HepG2 (cell line): ENCODE measurements around the gene TOR4A. TPM values are rescaled to one million over a fixed set of nuclear protein-coding genes. Genes with fewer than 3 reads are reported as not detected.

Source experiments
- ATAC-seq: fragments of 200-7000 bp; cut with Tn5 transposase; 3 replicates; pipeline ENCODE4 v1.9.1; 2020; ENCODE audit warnings: mild to moderate bottlenecking, moderate library complexity
- BruUV-seq: library from RNA; stranded (reverse); fragments of 400-500 nt; replicated peaks from 2 replicates; lab custom pipeline; 2021; lab: Mats Ljungman, UMichigan
- CTCF ChIA-PET: fragments of 300-600 bp; formaldehyde crosslinking; extraction: SDS; loops from one replicate; lab custom pipeline; 2021; ENCODE audit warnings: low total read pairs, inconsistent platforms, low intra/inter-chr PET ratio; lab: Yijun Ruan, JAX
- POLR2A ChIA-PET: fragments of 350-600 bp; sonication (Branson Sonifier 250); formaldehyde crosslinking; loops from one replicate; lab custom pipeline; 2020; ENCODE audit warnings: antibody characterized with exemption, inconsistent platforms; lab: Yijun Ruan, JAX
- DNase-seq: peaks from one replicate; pipeline ENCODE4 v3.0.0-alpha.2; 2015; ENCODE audit warnings: low spot score
- FAIRE-seq: peaks from 3 replicates; lab custom pipeline; 2011; peaks lifted over from hg19 to GRCh38; lab: Jason Lieb, UNC
- H2AFZ ChIP-seq: one replicate; pipeline ENCODE4 v1.6.1; 2011; ENCODE audit warnings: low read length, inconsistent platforms
- H3K27ac ChIP-seq: fragments of 300-600 bp; 3 replicates; pipeline ENCODE4 v1.8.0; 2011; ENCODE audit warnings: mixed run types, mild to moderate bottlenecking, mixed read lengths, low read length, inconsistent platforms; ENCODE audit not compliant: insufficient read depth; ENCODE audit errors: extremely low read length
- H3K27me3 ChIP-seq, 2 experiments: fragments of 200-600 bp in 1 of 2; 2 replicates in 1 of 2; 3 replicates in 1 of 2; pipeline versions ENCODE4 v1.6.0 to v1.8.0; 2011; ENCODE audit warnings: low read length in 2 of 2, mild to moderate bottlenecking in 2 of 2, moderate library complexity in 2 of 2, inconsistent platforms in 1 of 2; ENCODE audit not compliant: insufficient read depth in 2 of 2, control insufficient read depth in 1 of 2
- H3K36me3 ChIP-seq, 2 experiments: fragments of 200-600 bp in 1 of 2; replicated peaks in 1 of 2; 2 replicates in 1 of 2; 3 replicates in 1 of 2; pipeline versions ENCODE4 v1.5.1 to v1.8.0; 2011; ENCODE audit warnings: low read length in 2 of 2, inconsistent platforms in 1 of 2; ENCODE audit not compliant: insufficient read depth in 2 of 2, control insufficient read depth in 1 of 2
- H3K4me1 ChIP-seq: 2 replicates; pipeline ENCODE4 v1.5.1; 2012; ENCODE audit warnings: low read length, inconsistent platforms; ENCODE audit not compliant: insufficient read depth
- H3K4me2 ChIP-seq: 2 replicates; pipeline ENCODE4 v1.6.0; 2011; ENCODE audit warnings: low read depth, low read length, inconsistent platforms
- H3K4me3 ChIP-seq, 3 experiments: fragments of 200-600 bp in 1 of 3; sonication (generic), shearing (Covaris generic) in 1 of 3; replicated peaks in 1 of 3; 2 replicates each; pipeline ENCODE4 v1.5.1; 2011 to 2016; ENCODE audit warnings: low read length in 3 of 3, inconsistent platforms in 2 of 3, low read depth in 2 of 3, mild to moderate bottlenecking in 2 of 3, control low read depth in 1 of 3, mixed read lengths in 1 of 3; ENCODE audit not compliant: insufficient read depth in 1 of 3
- H3K79me2 ChIP-seq: one replicate; pipeline ENCODE4 v1.6.1; 2011; ENCODE audit warnings: low read length, inconsistent platforms; ENCODE audit not compliant: insufficient read depth
- H3K9ac ChIP-seq: 2 replicates; pipeline ENCODE4 v1.6.0; 2011; ENCODE audit warnings: mild to moderate bottlenecking, low read depth, low read length, inconsistent platforms; ENCODE audit not compliant: insufficient read depth
- H3K9me3 ChIP-seq: 2 replicates; pipeline ENCODE4 v1.5.1; 2012; ENCODE audit warnings: mild to moderate bottlenecking, low read length
- H4K20me1 ChIP-seq: 2 replicates; pipeline ENCODE4 v1.6.0; 2011; ENCODE audit warnings: inconsistent platforms, mild to moderate bottlenecking, low read length, moderate library complexity; ENCODE audit not compliant: insufficient read depth
- ETV6 ChIP-seq: sonication (generic); formaldehyde crosslinking; conservative IDR thresholded peaks from 2 replicates; pipeline ENCODE4 v1.4.0; 2020; ENCODE audit warnings: missing genetic modification reagents
- HNF4A ChIP-seq: sonication (generic); formaldehyde crosslinking; IDR thresholded peaks from 2 replicates; pipeline ENCODE4 v1.4.0; 2020; ENCODE audit warnings: missing genetic modification reagents
- HOXA3 ChIP-seq: sonication (generic); formaldehyde crosslinking; IDR thresholded peaks from 2 replicates; pipeline ENCODE4 v1.5.0; 2020; ENCODE audit warnings: missing genetic modification reagents
- HOXA7 ChIP-seq: sonication (generic); formaldehyde crosslinking; IDR thresholded peaks from 2 replicates; pipeline ENCODE4 v1.8.1; 2022; ENCODE audit warnings: mild to moderate bottlenecking, missing genetic modification reagents, moderate library complexity
- HOXA9 ChIP-seq: sonication (generic); formaldehyde crosslinking; IDR thresholded peaks from 2 replicates; pipeline ENCODE4 v1.8.1; 2022; ENCODE audit warnings: missing genetic modification reagents, mild to moderate bottlenecking, moderate library complexity, borderline replicate concordance
- KDM2A ChIP-seq: sonication (generic); formaldehyde crosslinking; IDR thresholded peaks from 2 replicates; pipeline ENCODE4 v1.4.0; 2020; ENCODE audit warnings: low read depth, missing genetic modification reagents, borderline replicate concordance
- KMT2A ChIP-seq: sonication (generic); formaldehyde crosslinking; IDR thresholded peaks from 2 replicates; pipeline ENCODE4 v1.4.0; 2020; ENCODE audit warnings: missing genetic modification reagents
- MIXL1 ChIP-seq: IDR thresholded peaks from 2 replicates; pipeline ENCODE4 v1.6.1; 2016
- MLLT10 ChIP-seq: sonication (generic); formaldehyde crosslinking; IDR thresholded peaks from 2 replicates; pipeline ENCODE4 v1.4.0; 2020; ENCODE audit warnings: missing genetic modification reagents
- SIX4 ChIP-seq: sonication (generic); formaldehyde crosslinking; IDR thresholded peaks from 2 replicates; pipeline ENCODE4 v1.4.0; 2020; ENCODE audit warnings: missing genetic modification reagents
- SPEN ChIP-seq: sonication (generic); formaldehyde crosslinking; IDR thresholded peaks from 2 replicates; pipeline ENCODE4 v1.5.1; 2020; ENCODE audit warnings: low read depth, mild to moderate bottlenecking, missing genetic modification reagents
- ZBTB42 ChIP-seq: sonication (generic); formaldehyde crosslinking; IDR thresholded peaks from 2 replicates; pipeline ENCODE4 v1.5.0; 2020; ENCODE audit warnings: mild to moderate bottlenecking, missing genetic modification reagents
- ZBTB7A ChIP-seq: sonication (generic); formaldehyde crosslinking; IDR thresholded peaks from 2 replicates; pipeline ENCODE4 v1.8.0; 2022; ENCODE audit warnings: mild to moderate bottlenecking, missing genetic modification reagents
- ZFY ChIP-seq: sonication (generic); formaldehyde crosslinking; IDR thresholded peaks from 2 replicates; pipeline ENCODE4 v1.4.0; 2020; ENCODE audit warnings: missing genetic modification reagents
- ZNF230 ChIP-seq: sonication (generic); formaldehyde crosslinking; IDR thresholded peaks from 2 replicates; pipeline ENCODE4 v1.4.0; 2020; ENCODE audit warnings: mild to moderate bottlenecking, missing genetic modification reagents
- ZNF468 ChIP-seq: sonication (generic); formaldehyde crosslinking; IDR thresholded peaks from 2 replicates; pipeline ENCODE4 v1.8.0; 2022; ENCODE audit warnings: mild to moderate bottlenecking, moderate library complexity, missing genetic modification reagents
- ZNF510 ChIP-seq: sonication (generic); formaldehyde crosslinking; IDR thresholded peaks from 2 replicates; pipeline ENCODE4 v1.4.0; 2020; ENCODE audit warnings: low read depth, mild to moderate bottlenecking, missing genetic modification reagents
- ZNF713 ChIP-seq: sonication (generic); formaldehyde crosslinking; IDR thresholded peaks from 2 replicates; pipeline ENCODE4 v1.4.0; 2020; ENCODE audit warnings: mild to moderate bottlenecking, missing genetic modification reagents
- WGBS: methylation state at CpG from one replicate; pipeline ENCODE4 v1.1.6; 2017; ENCODE audit warnings: low lambda C conversion rate; 5-methylcytosine and 5-hydroxymethylcytosine counted together
- in situ Hi-C: cut with HindIII; loops from 2 replicates; pipeline ENCODE4 v1.10.0; 2017; ENCODE audit warnings: low pct_unique_long_range_greater_than_20kb; ENCODE audit not compliant: extremely low pct_ligation_motif_present
- intact Hi-C: fragments of 100-400 bp; cut with micrococcal nuclease; formaldehyde crosslinking; loops from one replicate; pipeline ENCODE4 v1.10.0; 2022; ENCODE audit not compliant: unreplicated experiment
- polyA plus RNA-seq, 8 experiments: library from polyadenylated mRNA; depleted of rRNA in 3 of 8; stranded (reverse) in 7 of 8; unstranded in 1 of 8; fragments of >200 nt; fragmentation: Illumina TruSeq in 4 of 8; extraction: Trizol in 4 of 8; gene quantifications; 2 replicates each; pipeline versions ENCODE4 v1.2.1 to v1.2.3, GENCODE V29; 2011 to 2016; ENCODE audit warnings: low read depth in 4 of 8, missing spikeins in 1 of 8, mixed read lengths in 1 of 8; ENCODE audit not compliant: insufficient read depth in 1 of 8
- total RNA-seq, 5 experiments: library from RNA; depleted of rRNA; stranded (reverse); fragments of >200 nt; fragmentation: Illumina TruSeq; extraction: Trizol; gene quantifications; 2 replicates each; pipeline ENCODE4 v1.2.3, GENCODE V29; 2016; ENCODE audit warnings: low read depth in 1 of 5
- TF ChIP-seq, protein P1 (sequence below): IDR thresholded peaks from 2 replicates; pipeline ENCODE4 v1.6.1; 2016
- TF ChIP-seq, protein P2 (sequence below): IDR thresholded peaks from 2 replicates; pipeline ENCODE4 v1.6.1; 2016; ENCODE audit warnings: control low read depth
- TF ChIP-seq, protein P3 (sequence below): sonication (generic); formaldehyde crosslinking; conservative IDR thresholded peaks from 2 replicates; pipeline ENCODE4 v1.4.0; 2020; ENCODE audit warnings: missing genetic modification reagents

The TOR4A gene
- total and polyA plus RNA-seq, 2 of the 13 experiments (the other 11 are each of a cell fraction or from before 2014, with no cell fraction given) = 11.1 to 14.2 TPM

DNA sequence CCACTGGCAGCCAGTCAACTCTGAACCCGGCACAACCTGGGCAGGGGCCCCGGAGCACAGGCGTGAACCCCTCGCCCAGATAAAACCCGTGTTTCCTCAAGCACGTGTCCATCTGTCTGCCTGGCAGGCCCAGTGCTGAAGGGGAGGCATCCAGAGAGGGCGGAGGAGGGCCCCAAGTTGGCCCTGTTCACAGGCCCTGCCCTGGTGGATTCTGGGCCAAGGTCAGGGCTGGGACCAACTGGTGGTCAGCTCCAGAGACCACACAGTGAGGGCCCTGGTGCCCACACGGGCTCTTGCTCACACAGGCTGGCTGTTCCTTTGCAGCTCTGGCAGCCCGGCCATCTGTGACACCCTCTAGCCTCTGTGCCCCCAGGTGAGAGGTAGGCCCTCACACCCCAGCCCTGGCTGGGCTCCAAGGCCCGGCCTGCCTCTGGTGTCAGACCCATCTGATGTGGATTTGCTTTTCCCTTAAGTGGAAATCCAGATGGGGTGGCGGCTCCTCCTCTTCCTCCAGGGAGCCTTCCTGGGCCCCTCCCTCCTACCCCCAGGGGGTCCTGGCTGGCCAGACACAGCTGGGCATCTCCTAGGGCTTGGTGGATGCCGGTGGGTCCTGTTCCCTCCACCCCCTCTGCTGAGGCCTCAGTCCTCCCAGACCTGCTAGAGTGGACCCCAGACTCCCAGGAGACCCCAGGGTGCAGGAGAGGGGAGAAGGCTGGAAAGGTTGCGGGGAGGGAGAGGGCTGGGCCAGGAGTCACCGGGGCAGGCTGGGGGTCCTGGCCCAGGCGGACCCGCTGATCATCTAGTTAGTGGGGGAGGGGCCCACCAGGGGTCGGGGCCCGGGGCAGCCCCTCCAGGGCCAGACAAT, 27.0 kb upstream of the TOR4A start:
- DNase-seq (no peak), ATAC-seq (peak; percentile 12), FAIRE-seq (no peak)
- Histone ChIP-seq H3K4me2 (peak overlapping the region; percentile 48), H3K36me3 (no peaks in the 10 kb centered on the region), H2AFZ (no peak overlapping the region), H3K4me3 (peak overlapping the region in 1 of 3 experiments; percentile 15; a peak in 1 of 6 replicates), H3K9me3 (no peaks in the 10 kb centered on the region), H3K4me1 (peaks cover 78% of the 10 kb centered on the region), H3K9ac (peak overlapping the region; percentile 14; the same call in 1 of the 2 replicates), H3K27me3 (peaks cover 2 to 9% of the 10 kb centered on the region in 2 experiments; a peak in 2 of 5 replicates), H3K27ac (no peak overlapping the region), H3K79me2 (peaks cover 3% of the 10 kb centered on the region), H4K20me1 (no peaks in the 10 kb centered on the region)
- intact Hi-C loops = no loop called here
- no CpG with 5 or more reads among the region's 18 CpGs for WGBS
- in situ Hi-C loops = no loop called here
- ChIA-PET CTCF (no interaction called here), POLR2A (interaction anchor here (1.2 to 14.2 kb wide), 2 partner anchors 8 to 26 kb away, joined by 3 to 317 read pairs; partner anchors contain the start of gene TUBB4B)
- no TSS peak for BruUV-seq
- TF ChIP-seq ZBTB7A (CRISPR knock-in tag) (peak; percentile 31; the same call in 1 of the 2 replicates), MLLT10 (no peak), HOXA9 (no peak), KDM2A (CRISPR knock-in tag) (peak; percentile 20; the same call in 1 of the 2 replicates), ETV6 (CRISPR knock-in tag) (no peak), ZNF713 (CRISPR knock-in tag) (no peak), SIX4 (no peak), ZFY (CRISPR knock-in tag) (peak; percentile 65), ZNF468 (CRISPR knock-in tag) (no peak), SPEN (CRISPR knock-in tag) (peak; percentile 47; the same call in 1 of the 2 replicates), KMT2A (no peak), HOXA3 (CRISPR knock-in tag) (peak; percentile 18; the same call in 1 of the 2 replicates), MIXL1 (CRISPR knock-in tag) (no peak), HOXA7 (no peak), ZNF230 (CRISPR knock-in tag) (no peak), ZBTB42 (CRISPR knock-in tag) (no peak), HNF4A (CRISPR knock-in tag) (peak; percentile 50), ZNF510 (no peak)
- TF ChIP-seq, protein P1, sequence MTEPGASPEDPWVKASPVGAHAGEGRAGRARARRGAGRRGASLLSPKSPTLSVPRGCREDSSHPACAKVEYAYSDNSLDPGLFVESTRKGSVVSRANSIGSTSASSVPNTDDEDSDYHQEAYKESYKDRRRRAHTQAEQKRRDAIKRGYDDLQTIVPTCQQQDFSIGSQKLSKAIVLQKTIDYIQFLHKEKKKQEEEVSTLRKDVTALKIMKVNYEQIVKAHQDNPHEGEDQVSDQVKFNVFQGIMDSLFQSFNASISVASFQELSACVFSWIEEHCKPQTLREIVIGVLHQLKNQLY (CRISPR knock-in tag) = peak; percentile 35; the same call in 1 of the 2 replicates
- TF ChIP-seq, protein P2, sequence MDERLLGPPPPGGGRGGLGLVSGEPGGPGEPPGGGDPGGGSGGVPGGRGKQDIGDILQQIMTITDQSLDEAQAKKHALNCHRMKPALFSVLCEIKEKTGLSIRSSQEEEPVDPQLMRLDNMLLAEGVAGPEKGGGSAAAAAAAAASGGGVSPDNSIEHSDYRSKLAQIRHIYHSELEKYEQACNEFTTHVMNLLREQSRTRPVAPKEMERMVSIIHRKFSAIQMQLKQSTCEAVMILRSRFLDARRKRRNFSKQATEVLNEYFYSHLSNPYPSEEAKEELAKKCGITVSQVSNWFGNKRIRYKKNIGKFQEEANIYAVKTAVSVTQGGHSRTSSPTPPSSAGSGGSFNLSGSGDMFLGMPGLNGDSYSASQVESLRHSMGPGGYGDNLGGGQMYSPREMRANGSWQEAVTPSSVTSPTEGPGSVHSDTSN (CRISPR knock-in tag) = no peak
- TF ChIP-seq, protein P3, sequence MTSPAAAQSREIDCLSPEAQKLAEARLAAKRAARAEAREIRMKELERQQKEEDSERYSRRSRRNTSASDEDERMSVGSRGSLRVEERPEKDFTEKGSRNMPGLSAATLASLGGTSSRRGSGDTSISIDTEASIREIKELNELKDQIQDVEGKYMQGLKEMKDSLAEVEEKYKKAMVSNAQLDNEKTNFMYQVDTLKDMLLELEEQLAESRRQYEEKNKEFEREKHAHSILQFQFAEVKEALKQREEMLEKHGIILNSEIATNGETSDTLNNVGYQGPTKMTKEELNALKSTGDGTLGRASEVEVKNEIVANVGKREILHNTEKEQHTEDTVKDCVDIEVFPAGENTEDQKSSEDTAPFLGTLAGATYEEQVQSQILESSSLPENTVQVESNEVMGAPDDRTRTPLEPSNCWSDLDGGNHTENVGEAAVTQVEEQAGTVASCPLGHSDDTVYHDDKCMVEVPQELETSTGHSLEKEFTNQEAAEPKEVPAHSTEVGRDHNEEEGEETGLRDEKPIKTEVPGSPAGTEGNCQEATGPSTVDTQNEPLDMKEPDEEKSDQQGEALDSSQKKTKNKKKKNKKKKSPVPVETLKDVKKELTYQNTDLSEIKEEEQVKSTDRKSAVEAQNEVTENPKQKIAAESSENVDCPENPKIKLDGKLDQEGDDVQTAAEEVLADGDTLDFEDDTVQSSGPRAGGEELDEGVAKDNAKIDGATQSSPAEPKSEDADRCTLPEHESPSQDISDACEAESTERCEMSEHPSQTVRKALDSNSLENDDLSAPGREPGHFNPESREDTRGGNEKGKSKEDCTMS (CRISPR knock-in tag) = no peak
